Sigmoid colon (tissue), 4 donors: Measurements from ENCODE around the gene MYCN.

ENCODE experiments used
- POLR2A ChIP-seq, 2 donors: fragments of 450-650 bp; IDR thresholded peaks; one replicate each; pipeline ENCODE4 v1.6.1; 2016; ENCODE audit warnings: antibody characterized with exemption in 2 of 2, mild to moderate bottlenecking in 2 of 2, moderate library complexity in 2 of 2
- POLR2AphosphoS5 ChIP-seq, 4 donors: sonication (generic); formaldehyde crosslinking; IDR thresholded peaks; one replicate each; pipeline ENCODE4 v1.6.1; 2017; ENCODE audit warnings: antibody characterized with exemption in 4 of 4
- TF ChIP-seq, protein P1 (sequence below), 4 experiments: fragments of 450-650 bp in 3 of 4; fragments of 200-600 bp in 1 of 4; IDR thresholded peaks; one replicate each; pipeline ENCODE4 v1.5.1; 2016 to 2019; ENCODE audit warnings: antibody characterized with exemption in 4 of 4, mild to moderate bottlenecking in 3 of 4, moderate library complexity in 2 of 4

DNA sequence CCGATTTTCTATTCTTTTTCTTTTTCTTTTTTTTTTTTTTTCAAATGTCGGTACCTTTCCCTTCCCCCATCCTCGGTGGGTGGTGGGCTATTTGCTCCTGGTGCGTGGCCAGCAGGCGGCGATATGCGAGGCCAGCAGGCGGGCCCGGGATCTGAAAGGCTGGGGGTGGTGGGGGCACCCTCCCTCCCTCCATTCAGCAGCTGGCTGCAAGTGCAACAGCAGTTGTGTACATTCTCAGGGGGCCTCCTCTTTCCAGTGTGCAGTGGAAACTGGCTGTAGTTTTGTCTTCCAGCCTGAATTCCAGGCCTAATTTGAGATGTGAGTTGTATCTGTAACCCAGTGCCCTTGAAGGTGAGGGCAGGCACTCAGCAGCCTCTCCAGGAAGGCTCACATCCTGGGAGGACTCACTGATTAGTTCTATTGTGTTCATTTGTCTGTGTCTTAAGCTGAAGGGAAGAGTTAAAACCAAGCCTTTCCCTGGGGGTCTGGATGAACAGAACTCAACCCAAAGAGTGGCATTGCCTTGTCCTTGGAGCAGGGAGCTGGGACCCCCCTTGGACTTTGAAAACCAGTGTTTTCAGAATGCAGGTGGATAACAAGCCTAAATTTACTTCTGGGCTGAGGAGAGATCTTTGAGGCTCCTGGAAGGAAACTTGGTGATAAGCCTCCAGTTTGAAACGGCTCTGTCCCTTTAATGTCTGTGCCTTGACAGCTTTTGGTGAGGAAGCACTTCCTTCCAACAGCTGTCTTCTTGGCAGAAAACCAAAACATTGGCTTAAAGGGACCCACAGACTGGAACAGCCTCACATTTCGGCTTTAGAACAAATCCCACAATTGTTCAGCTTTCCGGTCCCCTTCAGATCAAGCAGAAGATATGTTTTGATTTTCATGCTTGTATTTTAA is 3.3 kb downstream of the MYCN start:
- TF ChIP-seq POLR2A (IDR thresholded peaks at IDR 0.05) (no peak), POLR2AphosphoS5 (IDR thresholded peaks at IDR 0.05) (peak in 1 of 4 donors; percentile 18)
- TF ChIP-seq, protein P1, sequence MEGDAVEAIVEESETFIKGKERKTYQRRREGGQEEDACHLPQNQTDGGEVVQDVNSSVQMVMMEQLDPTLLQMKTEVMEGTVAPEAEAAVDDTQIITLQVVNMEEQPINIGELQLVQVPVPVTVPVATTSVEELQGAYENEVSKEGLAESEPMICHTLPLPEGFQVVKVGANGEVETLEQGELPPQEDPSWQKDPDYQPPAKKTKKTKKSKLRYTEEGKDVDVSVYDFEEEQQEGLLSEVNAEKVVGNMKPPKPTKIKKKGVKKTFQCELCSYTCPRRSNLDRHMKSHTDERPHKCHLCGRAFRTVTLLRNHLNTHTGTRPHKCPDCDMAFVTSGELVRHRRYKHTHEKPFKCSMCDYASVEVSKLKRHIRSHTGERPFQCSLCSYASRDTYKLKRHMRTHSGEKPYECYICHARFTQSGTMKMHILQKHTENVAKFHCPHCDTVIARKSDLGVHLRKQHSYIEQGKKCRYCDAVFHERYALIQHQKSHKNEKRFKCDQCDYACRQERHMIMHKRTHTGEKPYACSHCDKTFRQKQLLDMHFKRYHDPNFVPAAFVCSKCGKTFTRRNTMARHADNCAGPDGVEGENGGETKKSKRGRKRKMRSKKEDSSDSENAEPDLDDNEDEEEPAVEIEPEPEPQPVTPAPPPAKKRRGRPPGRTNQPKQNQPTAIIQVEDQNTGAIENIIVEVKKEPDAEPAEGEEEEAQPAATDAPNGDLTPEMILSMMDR (IDR thresholded peaks at IDR 0.05), result no peak
